Fibroblast of lung (primary cell): ENCODE measurements around the gene AP2A2. TPM values are rescaled to one million over a fixed set of nuclear protein-coding genes. Genes with fewer than 3 reads are reported as not detected.
A peak's percentile ranks its signal among the peaks of the same experiment; 100 is the strongest.

Experiments
- DNase-seq, 2 donors: peaks; one replicate each; pipeline versions ENCODE4 v3.0.0 to v3.0.0-alpha.2; 2010; ENCODE audit warnings: low read depth in 2 of 2
- H2AFZ ChIP-seq: 2 replicates; pipeline ENCODE4 v1.5.1; 2012; ENCODE audit warnings: low read length, control low read depth, inconsistent platforms
- H3K27ac ChIP-seq: 2 replicates; pipeline ENCODE4 v1.5.1; 2011; ENCODE audit warnings: low read length, control low read depth; ENCODE audit not compliant: insufficient read depth
- H3K27me3 ChIP-seq: 2 replicates; pipeline ENCODE4 v1.5.1; 2011; ENCODE audit warnings: mild to moderate bottlenecking, low read length; ENCODE audit not compliant: control insufficient read depth, insufficient read depth
- H3K36me3 ChIP-seq: 2 replicates; pipeline ENCODE4 v1.5.1; 2011; ENCODE audit warnings: low read length; ENCODE audit not compliant: control insufficient read depth, insufficient read depth
- H3K4me1 ChIP-seq: 2 replicates; pipeline ENCODE4 v1.5.1; 2011; ENCODE audit warnings: low read length; ENCODE audit not compliant: control insufficient read depth, insufficient read depth; ENCODE audit errors: extremely low read depth
- H3K4me2 ChIP-seq: 2 replicates; pipeline ENCODE4 v1.5.1; 2011; ENCODE audit warnings: low read length, control low read depth; ENCODE audit not compliant: insufficient read depth; ENCODE audit errors: extremely low read depth
- H3K4me3 ChIP-seq, 4 experiments: fragments of 200-600 bp in 1 of 4; sonication (generic) in 1 of 4; replicated peaks in 1 of 4; 2 replicates each; pipeline ENCODE4 v1.5.1; 2011 to 2016; ENCODE audit warnings: low read length in 4 of 4, low read depth in 3 of 4, mild to moderate bottlenecking in 3 of 4, control low read depth in 2 of 4, inconsistent platforms in 1 of 4, mixed read lengths in 1 of 4; ENCODE audit not compliant: insufficient read depth in 1 of 4; ENCODE audit errors: control extremely low read depth in 1 of 4
- H3K79me2 ChIP-seq: 2 replicates; pipeline ENCODE4 v1.5.1; 2012; ENCODE audit warnings: mild to moderate bottlenecking, low read length, inconsistent platforms; ENCODE audit not compliant: control insufficient read depth, insufficient read depth
- H3K9ac ChIP-seq: 2 replicates; pipeline ENCODE4 v1.5.1; 2011; ENCODE audit warnings: mild to moderate bottlenecking, low read length, control low read depth; ENCODE audit not compliant: insufficient read depth
- H3K9me3 ChIP-seq: 2 replicates; pipeline ENCODE4 v1.5.1; 2012; ENCODE audit warnings: low read depth, low read length; ENCODE audit not compliant: control insufficient read depth, insufficient read depth
- H4K20me1 ChIP-seq: 2 replicates; pipeline ENCODE4 v1.5.1; 2011; ENCODE audit warnings: low read length; ENCODE audit not compliant: control insufficient read depth, insufficient read depth; ENCODE audit errors: extremely low read depth
- CTCF ChIP-seq, 2 donors: IDR thresholded peaks in 1 of 2; conservative IDR thresholded peaks in 1 of 2; 1 replicate in 1 of 2; 2 replicates in 1 of 2; pipeline ENCODE4 v1.5.1; 2011 to 2012; ENCODE audit warnings: low read length in 2 of 2, control low read depth in 1 of 2, inconsistent platforms in 1 of 2, low read depth in 1 of 2, mild to moderate bottlenecking in 1 of 2
- EZH2 ChIP-seq: IDR thresholded peaks from 2 replicates; pipeline ENCODE4 v1.5.1; 2012; ENCODE audit warnings: low read length, control low read depth, mild to moderate bottlenecking; ENCODE audit errors: missing control alignments
- polyA plus RNA-seq, 2 donors: library from polyadenylated mRNA; depleted of rRNA in 1 of 2; stranded (reverse) in 1 of 2; unstranded in 1 of 2; fragments of >200 nt; gene quantifications; 2 replicates each; pipeline ENCODE4 v1.2.1, GENCODE V29; 2011 to 2012; ENCODE audit warnings: missing spikeins in 1 of 2
- total RNA-seq: library from RNA; depleted of rRNA; stranded (reverse); fragments of >200 nt; gene quantifications from 2 replicates; pipeline ENCODE4 v1.2.1, GENCODE V29; 2014

Gene AP2A2
- total and polyA plus RNA-seq, 2 donors (not counting 1 experiment from before 2014, with no cell fraction given): 21.6 to 46.1 TPM

GRCh38 chr11:895331-896110 is 30.1 kb upstream of the AP2A2 start:
- Histone ChIP-seq H3K4me1 (no peaks in the 10 kb centered on the region), H3K27me3 (no peaks in the 10 kb centered on the region), H3K27ac (no peak overlapping the region), H3K9ac (no peak overlapping the region), H3K4me2 (no peak overlapping the region), H3K4me3 (no peak overlapping the region), H3K9me3 (no peaks in the 10 kb centered on the region), H4K20me1 (no peaks in the 10 kb centered on the region), H2AFZ (no peak overlapping the region), H3K36me3 (peaks cover 14% of the 10 kb centered on the region), H3K79me2 (no peaks in the 10 kb centered on the region)
- no peak for DNase-seq
- TF ChIP-seq CTCF (conservative IDR thresholded peaks at IDR 0.05 in 1 of 2, IDR thresholded peaks at IDR 0.05 in 1 of 2; ENCODE audit: low read depth in 1 of 2, low read length in 2 of 2): no peak
- no peak for TF ChIP-seq EZH2

GRCh38 chr11:897253-898142 is 28.2 kb upstream of the AP2A2 start:
- Histone ChIP-seq H3K4me2 (no peak overlapping the region), H3K9me3 (no peaks in the 10 kb centered on the region), H3K36me3 (peaks cover 23% of the 10 kb centered on the region), H3K4me3 (no peak overlapping the region), H2AFZ (no peak overlapping the region), H4K20me1 (no peaks in the 10 kb centered on the region), H3K27ac (no peak overlapping the region), H3K9ac (no peak overlapping the region), H3K4me1 (no peaks in the 10 kb centered on the region), H3K79me2 (no peaks in the 10 kb centered on the region), H3K27me3 (no peaks in the 10 kb centered on the region)
- TF ChIP-seq EZH2 (no peak), CTCF (conservative IDR thresholded peaks at IDR 0.05 in 1 of 2, IDR thresholded peaks at IDR 0.05 in 1 of 2; ENCODE audit: low read depth in 1 of 2, low read length in 2 of 2) (no peak)
- no peak for DNase-seq

GRCh38 chr11:898143-898511 is 27.5 kb upstream of the AP2A2 start:
- no peaks in the 10 kb centered on the region for H3K79me2 ChIP-seq
- H2AFZ ChIP-seq: no peak overlapping the region
- H3K4me1 ChIP-seq: no peaks in the 10 kb centered on the region
- no peaks in the 10 kb centered on the region for H4K20me1 ChIP-seq
- TF ChIP-seq EZH2: no peak
- peak; percentile 16 to 42 for TF ChIP-seq CTCF (conservative IDR thresholded peaks at IDR 0.05 in 1 of 2, IDR thresholded peaks at IDR 0.05 in 1 of 2; ENCODE audit: low read depth in 1 of 2, low read length in 2 of 2)
- H3K9ac ChIP-seq: no peak overlapping the region
- H3K27me3 ChIP-seq: no peaks in the 10 kb centered on the region
- no peak overlapping the region for H3K4me2 ChIP-seq
- peaks cover 25% of the 10 kb centered on the region for H3K36me3 ChIP-seq
- no peaks in the 10 kb centered on the region for H3K9me3 ChIP-seq
- DNase-seq: peak; percentile 7 to 40
- H3K4me3 ChIP-seq: no peak overlapping the region
- H3K27ac ChIP-seq: no peak overlapping the region
